Mesenchymal stem cell (in vitro differentiated cells and primary cell): Measurements from ENCODE around the gene OR9G4. TPM values are rescaled to one million over a fixed set of nuclear protein-coding genes. Genes with fewer than 3 reads are reported as not detected.

Source experiments
- DNase-seq: peaks from one replicate; pipeline ENCODE4 v3.0.0-alpha.2; 2013
- H2AFZ ChIP-seq: one replicate; pipeline ENCODE4 v1.6.1; 2013; ENCODE audit warnings: low read depth, mild to moderate bottlenecking, control low read depth, inconsistent platforms, low read length, moderate library complexity
- H2AK5ac ChIP-seq: 2 replicates; pipeline ENCODE4 v1.6.1; 2013; ENCODE audit warnings: low read length, moderate library complexity, mild to moderate bottlenecking, inconsistent platforms; ENCODE audit not compliant: severe bottlenecking
- H2BK120ac ChIP-seq: one replicate; pipeline ENCODE4 v1.6.1; 2013; ENCODE audit warnings: low read depth, mild to moderate bottlenecking, inconsistent platforms, low read length, moderate library complexity
- H2BK12ac ChIP-seq, 2 experiments: one replicate each; pipeline ENCODE4 v1.6.1; 2013; ENCODE audit warnings: inconsistent platforms in 2 of 2, low read length in 2 of 2, mild to moderate bottlenecking in 2 of 2, moderate library complexity in 2 of 2, control low read depth in 1 of 2
- H2BK15ac ChIP-seq: one replicate; pipeline ENCODE4 v1.6.1; 2013; ENCODE audit warnings: mild to moderate bottlenecking, low read depth, inconsistent platforms; ENCODE audit not compliant: poor library complexity, severe bottlenecking
- H2BK5ac ChIP-seq: 2 replicates; pipeline ENCODE4 v1.6.1; 2013; ENCODE audit warnings: low read depth, mild to moderate bottlenecking, low read length, control low read depth, inconsistent platforms; ENCODE audit not compliant: poor library complexity, severe bottlenecking
- H3K14ac ChIP-seq, 2 experiments: one replicate each; pipeline ENCODE4 v1.6.1; 2013; ENCODE audit warnings: inconsistent platforms in 2 of 2, low read length in 2 of 2, control low read depth in 1 of 2, mild to moderate bottlenecking in 1 of 2, moderate library complexity in 1 of 2
- H3K18ac ChIP-seq, 2 experiments: one replicate each; pipeline ENCODE4 v1.6.1; 2013; ENCODE audit warnings: inconsistent platforms in 2 of 2, low read length in 2 of 2, control low read depth in 1 of 2, low read depth in 1 of 2, mild to moderate bottlenecking in 1 of 2
- H3K23ac ChIP-seq, 2 experiments: one replicate each; pipeline ENCODE4 v1.6.1; 2013; ENCODE audit warnings: inconsistent platforms in 2 of 2, low read length in 2 of 2, mild to moderate bottlenecking in 2 of 2, moderate library complexity in 2 of 2, control low read depth in 1 of 2
- H3K27ac ChIP-seq: 2 replicates; pipeline ENCODE4 v1.5.1; 2013; ENCODE audit warnings: mild to moderate bottlenecking, moderate library complexity, low read length, control low read depth, inconsistent platforms; ENCODE audit not compliant: poor library complexity, severe bottlenecking
- H3K27me3 ChIP-seq, 2 experiments: 2 replicates each; pipeline versions ENCODE4 v1.6.1 to v1.7.0; 2013; ENCODE audit warnings: low read length in 2 of 2, mild to moderate bottlenecking in 2 of 2, moderate library complexity in 2 of 2, control low read depth in 1 of 2, inconsistent platforms in 1 of 2; ENCODE audit not compliant: control insufficient read depth in 1 of 2, insufficient read depth in 1 of 2
- H3K36me3 ChIP-seq, 2 experiments: 2 replicates each; pipeline versions ENCODE4 v1.6.1 to v1.7.0; 2013; ENCODE audit warnings: low read length in 2 of 2, control low read depth in 1 of 2, inconsistent platforms in 1 of 2, low read depth in 1 of 2, mild to moderate bottlenecking in 1 of 2; ENCODE audit not compliant: insufficient read depth in 2 of 2, control insufficient read depth in 1 of 2
- H3K4ac ChIP-seq, 2 experiments: one replicate each; pipeline ENCODE4 v1.6.1; 2013; ENCODE audit warnings: inconsistent platforms in 2 of 2, low read length in 2 of 2, mild to moderate bottlenecking in 2 of 2, moderate library complexity in 2 of 2, control low read depth in 1 of 2, low read depth in 1 of 2
- H3K4me1 ChIP-seq: 2 replicates; pipeline ENCODE4 v1.6.1; 2013; ENCODE audit warnings: low read depth, low read length, control low read depth; ENCODE audit not compliant: control insufficient read depth, insufficient read depth
- H3K4me2 ChIP-seq: 2 replicates; pipeline ENCODE4 v1.6.1; 2013; ENCODE audit warnings: low read length, mild to moderate bottlenecking, inconsistent platforms; ENCODE audit not compliant: poor library complexity, severe bottlenecking
- H3K4me3 ChIP-seq, 2 experiments: 2 replicates each; pipeline versions ENCODE4 v1.5.1 to v1.7.0; 2013; ENCODE audit warnings: low read length in 2 of 2, mild to moderate bottlenecking in 2 of 2, control low read depth in 1 of 2, low read depth in 1 of 2; ENCODE audit not compliant: insufficient read depth in 1 of 2
- H3K79me1 ChIP-seq: replicated peaks from 2 replicates; pipeline ENCODE4 v1.6.1; 2013; ENCODE audit warnings: mild to moderate bottlenecking, control low read depth, low read length, inconsistent platforms; ENCODE audit not compliant: poor library complexity, severe bottlenecking
- H3K9ac ChIP-seq: 2 replicates; pipeline ENCODE4 v1.7.0; 2013; ENCODE audit warnings: mild to moderate bottlenecking, low read length, moderate library complexity
- H3K9me3 ChIP-seq: 2 replicates; pipeline ENCODE4 v1.7.0; 2013; ENCODE audit warnings: mild to moderate bottlenecking, low read length; ENCODE audit not compliant: control insufficient read depth
- H4K8ac ChIP-seq: one replicate; pipeline ENCODE4 v1.6.1; 2013; ENCODE audit warnings: inconsistent platforms, mild to moderate bottlenecking, low read length, moderate library complexity
- H4K91ac ChIP-seq: one replicate; pipeline ENCODE4 v1.6.1; 2013; ENCODE audit warnings: mild to moderate bottlenecking, low read length, inconsistent platforms
- WGBS: methylation state at CpG from one replicate; pipeline ENCODE4 v1.1.7; 2013; ENCODE audit warnings: mixed read lengths; 5-methylcytosine and 5-hydroxymethylcytosine counted together
- small RNA-seq: library from polyadenylated mRNA; stranded (forward); fragments of <200 nt; extraction: miRNeasy Mini kit (QIAGEN cat#:217004); gene quantifications from one replicate; pipeline ENCODE3, GENCODE V24; 2013; ENCODE audit warnings: low read depth

The OR9G4 gene

GRCh38 chr11:56698795-56699194 lies 49.7 kb downstream of the OR9G4 start, which contains the start of gene OR9G1:
TSS of gene OR9G1 (plus strand) at chr11:56699095. CDS start at chr11:56700388, 1,293 bp downstream.
- Histone ChIP-seq H3K18ac (no peak within 1 kb of the TSS), H3K27ac (no peak within 1 kb of the TSS), H3K4ac (no peak within 1 kb of the TSS), H3K4me3 (no peak within 1 kb of the TSS), H3K9ac (no peak within 1 kb of the TSS), H2BK12ac (no peak within 1 kb of the TSS), H3K4me1 (no peaks in the 10 kb centered on the region), H3K36me3 (no peaks in the 10 kb centered on the region), H3K4me2 (no peak within 1 kb of the TSS), H3K23ac (no peak within 1 kb of the TSS), H4K8ac (no peak within 1 kb of the TSS), H4K91ac (no peak within 1 kb of the TSS), H2BK5ac (no peak within 1 kb of the TSS), H2BK120ac (no peak within 1 kb of the TSS), H3K14ac (no peak within 1 kb of the TSS), H2AFZ (no peak within 1 kb of the TSS), H2AK5ac (no peak within 1 kb of the TSS), H3K79me1 (no peaks in the 10 kb centered on the region), H3K27me3 (no peaks in the 10 kb centered on the region), H3K9me3 (no peaks in the 10 kb centered on the region), H2BK15ac (no peak within 1 kb of the TSS)
- 89% methylated on average over 1 of the region's 1 CpG for WGBS
- DNase-seq = no peak

GRCh38 chr11:56693428-56693827 lies 55.1 kb downstream of the OR9G4 start:
- H4K8ac ChIP-seq = no peak overlapping the region

More at GRCh38 chr11:56693428-56693827, 55.1 kb downstream of the OR9G4 start:
- no CpG with 5 or more reads among the region's 2 CpGs for WGBS
- no peaks in the 10 kb centered on the region for H3K9me3 ChIP-seq
- H3K27ac ChIP-seq = no peak overlapping the region
- no peaks in the 10 kb centered on the region for H3K4me1 ChIP-seq
- no peak overlapping the region for H2BK120ac ChIP-seq
- H2AFZ ChIP-seq = no peak overlapping the region
- no peak overlapping the region for H3K14ac ChIP-seq
- H3K27me3 ChIP-seq = no peaks in the 10 kb centered on the region
- H3K79me1 ChIP-seq = no peaks in the 10 kb centered on the region
- DNase-seq = no peak
- no peaks in the 10 kb centered on the region for H3K36me3 ChIP-seq
- no peak overlapping the region for H3K4me3 ChIP-seq
- no peak overlapping the region for H4K91ac ChIP-seq
- H2BK5ac ChIP-seq = no peak overlapping the region
- H2BK15ac ChIP-seq = no peak overlapping the region
- H2AK5ac ChIP-seq = no peak overlapping the region
- H3K23ac ChIP-seq = no peak overlapping the region
- no peak overlapping the region for H3K4me2 ChIP-seq
- no peak overlapping the region for H3K4ac ChIP-seq
- H2BK12ac ChIP-seq = no peak overlapping the region
- H3K9ac ChIP-seq = no peak overlapping the region
- H3K18ac ChIP-seq = no peak overlapping the region

Small RNAs within 50 kb of the gene (small RNA-seq; reads per million reads assigned to genes)
- gene AP001803.1 = not detected
- not detected for gene MIR6128
